Panc1 (cell line): ENCODE results near the gene WIF1. TPM values are rescaled to one million over a fixed set of nuclear protein-coding genes. Genes with fewer than 3 reads are reported as not detected.

Experiments used
- ATAC-seq: fragments of 200-7000 bp; cut with Tn5 transposase; 2 replicates; pipeline ENCODE4 v1.9.1; 2020; ENCODE audit warnings: mild to moderate bottlenecking, moderate library complexity
- BruUV-seq: library from RNA; stranded (reverse); fragments of 400-500 nt; replicated peaks from 2 replicates; lab custom pipeline; 2021; lab: Mats Ljungman, UMichigan
- CTCF ChIA-PET: fragments of 300-600 bp; sonication (Branson Sonifier 250); formaldehyde crosslinking; loops from one replicate; lab custom pipeline; 2022; ENCODE audit warnings: antibody characterized with exemption; lab: Charles Lee
- POLR2A ChIA-PET: fragments of 300-600 bp; sonication (Branson Sonifier 250); formaldehyde crosslinking; loops from one replicate; lab custom pipeline; 2022; ENCODE audit warnings: antibody characterized with exemption; lab: Charles Lee
- DNase-seq: peaks from one replicate; pipeline ENCODE4 v3.0.0-alpha.2; 2010; ENCODE audit warnings: low read depth, low spot score
- H3K27ac ChIP-seq: 2 replicates; pipeline ENCODE4 v1.5.1; 2011; ENCODE audit warnings: mild to moderate bottlenecking, low read length, inconsistent platforms
- H3K27me3 ChIP-seq: fragments of 200-500 bp; sonication (Bioruptor generic); 2 replicates; pipeline ENCODE4 v1.6.0; 2014; ENCODE audit warnings: low read length, inconsistent platforms; ENCODE audit not compliant: control insufficient read depth, insufficient read depth
- H3K36me3 ChIP-seq: fragments of 200-500 bp; sonication (Bioruptor generic); 2 replicates; pipeline ENCODE4 v1.5.1; 2014; ENCODE audit warnings: inconsistent platforms, mild to moderate bottlenecking, low read length, moderate library complexity; ENCODE audit not compliant: control insufficient read depth, insufficient read depth
- H3K4me1 ChIP-seq: 2 replicates; pipeline ENCODE4 v1.5.1; 2011; ENCODE audit warnings: inconsistent platforms, mild to moderate bottlenecking, low read length, moderate library complexity; ENCODE audit not compliant: control insufficient read depth, insufficient read depth
- H3K4me3 ChIP-seq, 2 experiments: 2 replicates each; pipeline ENCODE4 v1.5.1; 2011 to 2012; ENCODE audit warnings: low read depth in 2 of 2, low read length in 2 of 2, mild to moderate bottlenecking in 2 of 2, inconsistent platforms in 1 of 2, moderate library complexity in 1 of 2
- H3K9me3 ChIP-seq: fragments of 200-500 bp; sonication (Bioruptor generic); 2 replicates; pipeline ENCODE4 v1.5.1; 2014; ENCODE audit warnings: low read depth, mild to moderate bottlenecking, inconsistent platforms, low read length, moderate library complexity; ENCODE audit not compliant: control insufficient read depth, insufficient read depth
- CTCF ChIP-seq: fragments of 450-650 bp; IDR thresholded peaks from 2 replicates; pipeline ENCODE4 v1.5.1; 2017; ENCODE audit warnings: mild to moderate bottlenecking
- POLR2AphosphoS5 ChIP-seq: IDR thresholded peaks from 2 replicates; pipeline ENCODE4 v1.6.1; 2012; ENCODE audit warnings: mild to moderate bottlenecking, low read depth, low read length, moderate library complexity
- REST ChIP-seq, 2 experiments: IDR thresholded peaks; 2 replicates each; pipeline ENCODE4 v1.6.1; 2011 to 2012; ENCODE audit warnings: low read depth in 2 of 2, control low read depth in 1 of 2, low read length in 1 of 2, mild to moderate bottlenecking in 1 of 2, moderate library complexity in 1 of 2; ENCODE audit not compliant: insufficient read depth in 1 of 2
- SIN3A ChIP-seq: IDR thresholded peaks from 2 replicates; pipeline ENCODE4 v1.6.1; 2012; ENCODE audit warnings: low read depth, mild to moderate bottlenecking, low read length, moderate library complexity, borderline replicate concordance; ENCODE audit not compliant: insufficient read depth
- TCF7L2 ChIP-seq: IDR thresholded peaks from 2 replicates; pipeline ENCODE4 v1.6.1; 2011; ENCODE audit warnings: mild to moderate bottlenecking, low read depth, low read length, inconsistent platforms
- in situ Hi-C: cut with HindIII; loops from 2 replicates; pipeline ENCODE4 v1.10.0; 2016; ENCODE audit warnings: low sequenced_read_pairs, low pct_unique_long_range_greater_than_20kb
- intact Hi-C: fragments of 100-400 bp; cut with micrococcal nuclease; formaldehyde crosslinking; loops from one replicate; pipeline ENCODE4 v1.10.0; 2022; ENCODE audit not compliant: unreplicated experiment
- total RNA-seq: library from RNA; stranded (reverse); gene quantifications from one replicate; pipeline ENCODE4 v1.2.1, GENCODE V29; 2021; ENCODE audit not compliant: unreplicated experiment

The WIF1 gene
- total RNA-seq, 1 experiment from 2014 or later: not detected

- CTCF ChIA-PET: no interaction called here
- Histone ChIP-seq H3K4me1 (no peaks in the 10 kb centered on the region), H3K36me3 (no peaks in the 10 kb centered on the region), H3K27ac (no peak overlapping the region), H3K4me3 (no peak overlapping the region), H3K9me3 (no peaks in the 10 kb centered on the region), H3K27me3 (peaks cover 17% of the 10 kb centered on the region)
- BruUV-seq: no TSS peak
- ATAC-seq: no peak
- in situ Hi-C loops: no loop called here
- no peak for DNase-seq
- TF ChIP-seq POLR2AphosphoS5: no peak
- TF ChIP-seq SIN3A: no peak
- TF ChIP-seq TCF7L2: no peak
- TF ChIP-seq REST (IDR thresholded peaks at IDR 0.05; ENCODE audit: insufficient read depth in 1 of 2, low read depth in 2 of 2, low read length in 1 of 2): no peak
- TF ChIP-seq CTCF: no peak
- POLR2A ChIA-PET: no interaction called here
- intact Hi-C loops: no loop called here
Observed at GRCh38 chr12:65045269-65045668, 75.8 kb downstream of the WIF1 start.

GRCh38 chr12:65039301-65039700, 81.8 kb downstream of the WIF1 start:
- Histone ChIP-seq H3K27me3 (peaks cover 11% of the 10 kb centered on the region), H3K27ac (no peak overlapping the region), H3K4me3 (no peak overlapping the region), H3K9me3 (no peaks in the 10 kb centered on the region), H3K36me3 (no peaks in the 10 kb centered on the region), H3K4me1 (no peaks in the 10 kb centered on the region)
- BruUV-seq: no TSS peak
- no peak for ATAC-seq
- POLR2A ChIA-PET: no interaction called here
- CTCF ChIA-PET: interaction anchor here (0.6 kb wide), 1 partner anchor 203 kb away, joined by 3 read pairs; no protein-coding TSS in a partner anchor
- TF ChIP-seq SIN3A: no peak
- no peak for TF ChIP-seq TCF7L2
- TF ChIP-seq POLR2AphosphoS5: no peak
- no peak for TF ChIP-seq REST (IDR thresholded peaks at IDR 0.05; ENCODE audit: insufficient read depth in 1 of 2, low read depth in 2 of 2, low read length in 1 of 2)
- no peak for TF ChIP-seq CTCF
- intact Hi-C loops (no loop called here), in situ Hi-C loops (no loop called here)
- DNase-seq: no peak
